H9 (cell line): Measurements from ENCODE around the gene FAM43A. TPM values are rescaled to one million over a fixed set of nuclear protein-coding genes. Genes with fewer than 3 reads are reported as not detected.

ENCODE experiments used
- DNase-seq: peaks from one replicate; pipeline ENCODE4 v3.0.0-alpha.2; 2017
- H2AFZ ChIP-seq: one replicate; pipeline ENCODE4 v1.6.1; 2013; ENCODE audit warnings: mild to moderate bottlenecking, low read length, control low read depth, moderate library complexity
- H2AK5ac ChIP-seq: 2 replicates; pipeline ENCODE4 v1.6.1; 2013; ENCODE audit warnings: low read length, control low read depth, mixed read lengths; ENCODE audit not compliant: insufficient read length
- H2BK120ac ChIP-seq: one replicate; pipeline ENCODE4 v1.6.1; 2013; ENCODE audit warnings: low read depth, mild to moderate bottlenecking, low read length, control low read depth, inconsistent platforms; ENCODE audit not compliant: poor library complexity, severe bottlenecking
- H2BK12ac ChIP-seq: 2 replicates; pipeline ENCODE4 v1.6.1; 2013; ENCODE audit warnings: low read length, control low read depth, mixed read lengths, low read depth; ENCODE audit not compliant: insufficient read length
- H2BK15ac ChIP-seq: 2 replicates; pipeline ENCODE4 v1.6.1; 2013; ENCODE audit warnings: low read depth, low read length, control low read depth
- H2BK20ac ChIP-seq: one replicate; pipeline ENCODE4 v1.6.1; 2013; ENCODE audit warnings: low read depth, mild to moderate bottlenecking, low read length, control low read depth, inconsistent platforms; ENCODE audit not compliant: poor library complexity, severe bottlenecking
- H2BK5ac ChIP-seq: 2 replicates; pipeline ENCODE4 v1.6.1; 2013; ENCODE audit warnings: low read length, control low read depth, mixed read lengths; ENCODE audit not compliant: insufficient read length
- H3K14ac ChIP-seq: 2 replicates; pipeline ENCODE4 v1.6.1; 2013; ENCODE audit warnings: low read length, control low read depth; ENCODE audit not compliant: insufficient read depth
- H3K18ac ChIP-seq: 2 replicates; pipeline ENCODE4 v1.6.1; 2013; ENCODE audit warnings: low read depth, mild to moderate bottlenecking, mixed read lengths, low read length, control low read depth; ENCODE audit not compliant: insufficient read length
- H3K23ac ChIP-seq: 2 replicates; pipeline ENCODE4 v1.6.1; 2013; ENCODE audit warnings: low read length, control low read depth, mixed read lengths, low read depth; ENCODE audit not compliant: insufficient read length
- H3K23me2 ChIP-seq: 2 replicates; pipeline ENCODE4 v1.6.1; 2013; ENCODE audit warnings: low read depth, mild to moderate bottlenecking, mixed read lengths, low read length, control low read depth; ENCODE audit not compliant: insufficient read length, poor library complexity, severe bottlenecking
- H3K27ac ChIP-seq: 2 replicates; pipeline ENCODE4 v1.5.1; 2013; ENCODE audit warnings: low read length, control low read depth, mixed read lengths, low read depth; ENCODE audit not compliant: insufficient read length
- H3K27me3 ChIP-seq: 2 replicates; pipeline ENCODE4 v1.6.1; 2013; ENCODE audit warnings: low read length, control low read depth, inconsistent platforms; ENCODE audit not compliant: insufficient read depth
- H3K4ac ChIP-seq: 2 replicates; pipeline ENCODE4 v1.6.1; 2013; ENCODE audit warnings: low read depth, mild to moderate bottlenecking, control low read depth, inconsistent platforms, low read length, moderate library complexity
- H3K4me1 ChIP-seq: 2 replicates; pipeline ENCODE4 v1.6.1; 2013; ENCODE audit warnings: low read length, control low read depth, inconsistent platforms; ENCODE audit not compliant: insufficient read depth
- H3K4me2 ChIP-seq: 2 replicates; pipeline ENCODE4 v1.6.1; 2013; ENCODE audit warnings: low read length, control low read depth, mixed read lengths; ENCODE audit not compliant: insufficient read length, insufficient read depth
- H3K56ac ChIP-seq: 2 replicates; pipeline ENCODE4 v1.6.1; 2013; ENCODE audit warnings: low read depth, mild to moderate bottlenecking, mixed read lengths, low read length, control low read depth; ENCODE audit not compliant: insufficient read length
- H3K79me1 ChIP-seq: 2 replicates; pipeline ENCODE4 v1.6.1; 2013; ENCODE audit warnings: low read depth, mild to moderate bottlenecking, moderate library complexity, low read length, control low read depth, inconsistent platforms; ENCODE audit not compliant: insufficient read depth, poor library complexity, severe bottlenecking
- H3K79me2 ChIP-seq: 2 replicates; pipeline ENCODE4 v1.6.1; 2013; ENCODE audit warnings: low read length, control low read depth, inconsistent platforms; ENCODE audit not compliant: insufficient read depth
- H3K9ac ChIP-seq: 2 replicates; pipeline ENCODE4 v1.6.1; 2013; ENCODE audit warnings: low read length, control low read depth, mixed read lengths; ENCODE audit not compliant: insufficient read length; ENCODE audit errors: extremely low read depth
- H3K9me3 ChIP-seq: one replicate; pipeline ENCODE4 v1.6.1; 2013; ENCODE audit warnings: low read depth, low read length, inconsistent platforms; ENCODE audit not compliant: control insufficient read depth
- H3T11ph ChIP-seq: one replicate; pipeline ENCODE4 v1.6.1; 2013; ENCODE audit warnings: mild to moderate bottlenecking, low read length, control low read depth, inconsistent platforms
- H4K20me1 ChIP-seq: one replicate; pipeline ENCODE4 v1.6.1; 2013; ENCODE audit not compliant: control insufficient read depth, insufficient read length, insufficient read depth
- H4K5ac ChIP-seq: 2 replicates; pipeline ENCODE4 v1.6.1; 2013; ENCODE audit warnings: low read depth, mild to moderate bottlenecking, mixed read lengths, low read length, control low read depth; ENCODE audit not compliant: insufficient read length
- H4K8ac ChIP-seq: replicated peaks from 2 replicates; pipeline ENCODE4 v1.6.1; 2013; ENCODE audit warnings: low read length, control low read depth, mixed read lengths, low read depth; ENCODE audit not compliant: insufficient read length
- H4K91ac ChIP-seq: 2 replicates; pipeline ENCODE4 v1.6.1; 2013; ENCODE audit warnings: low read depth, mild to moderate bottlenecking, moderate library complexity, mixed read lengths, low read length, control low read depth; ENCODE audit not compliant: insufficient read length
- H3K27ac Mint-ChIP-seq, 3 experiments: 2 replicates in 2 of 3; 3 replicates in 1 of 3; pipeline ENCODE4 v1.8.0; 2020 to 2021; ENCODE audit warnings: mixed read lengths in 3 of 3, mild to moderate bottlenecking in 1 of 3, moderate library complexity in 1 of 3
- H3K27me3 Mint-ChIP-seq: 2 replicates; pipeline ENCODE4 v1.8.0; 2021; ENCODE audit warnings: low read depth, mild to moderate bottlenecking, moderate library complexity, mixed read lengths
- H3K36me3 Mint-ChIP-seq, 3 experiments: 2 replicates in 2 of 3; 3 replicates in 1 of 3; pipeline ENCODE4 v1.8.0; 2020 to 2021; ENCODE audit warnings: low read depth in 3 of 3, mixed read lengths in 3 of 3; ENCODE audit not compliant: insufficient read depth in 1 of 3
- H3K4me1 Mint-ChIP-seq, 2 experiments: 2 replicates each; pipeline ENCODE4 v1.8.0; 2020; ENCODE audit warnings: mixed read lengths in 2 of 2
- H3K4me3 Mint-ChIP-seq, 2 experiments: 2 replicates in 1 of 2; 3 replicates in 1 of 2; pipeline ENCODE4 v1.8.0; 2020 to 2021; ENCODE audit warnings: mild to moderate bottlenecking in 2 of 2, mixed read lengths in 2 of 2, moderate library complexity in 1 of 2
- H3K9me3 Mint-ChIP-seq, 2 experiments: 2 replicates in 1 of 2; 3 replicates in 1 of 2; pipeline ENCODE4 v1.8.0; 2020; ENCODE audit warnings: mild to moderate bottlenecking in 2 of 2, mixed read lengths in 2 of 2, moderate library complexity in 1 of 2
- WGBS: extraction: QIAGEN DNeasy Blood & Tissue Kit; methylation state at CpG from one replicate; pipeline ENCODE4 v1.1.7; 2013; ENCODE audit warnings: missing lambda C conversion rate, low lambda C conversion rate, mixed read lengths; ENCODE audit not compliant: insufficient read length; ENCODE audit errors: extremely low coverage; 5-methylcytosine and 5-hydroxymethylcytosine counted together
- total RNA-seq: library from RNA; stranded (reverse); gene quantifications from 2 replicates; pipeline ENCODE4 v1.2.1, GENCODE V29; 2021
- TF ChIP-seq, protein P1 (sequence below): fragments of 200-600 bp; sonication (generic); conservative IDR thresholded peaks from 3 replicates; pipeline ENCODE4 v1.8.0; 2021; ENCODE audit warnings: antibody characterized with exemption, mild to moderate bottlenecking

The FAM43A gene
- total RNA-seq, 1 experiment from 2014 or later, result 2.7 TPM

DNA sequence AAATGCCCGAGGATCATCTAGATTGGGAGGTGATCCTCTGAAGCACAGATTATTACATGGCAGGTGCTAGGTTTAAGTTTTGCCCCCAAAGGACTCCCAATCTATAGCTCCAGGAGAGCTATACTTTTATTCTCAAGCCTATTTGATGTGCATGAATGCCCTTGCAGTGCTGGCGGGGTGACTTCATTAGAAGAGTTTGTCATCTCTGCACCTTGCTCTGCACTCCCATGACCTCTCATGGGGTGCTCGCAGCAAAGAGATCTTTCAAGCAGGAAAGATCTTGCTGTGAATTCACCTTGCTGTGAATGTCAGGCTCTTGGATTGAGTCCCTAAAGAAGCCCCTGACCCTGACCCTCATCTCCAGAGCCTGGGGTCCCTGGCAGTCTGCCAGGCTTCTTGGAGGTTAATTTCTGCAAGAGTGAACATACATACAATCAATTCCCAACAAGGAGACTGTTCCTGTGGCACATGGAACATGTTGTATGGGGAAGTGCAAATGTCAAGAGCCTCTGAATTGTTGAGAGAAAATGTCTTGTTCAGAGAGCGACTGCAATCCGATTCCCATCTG is 45.9 kb downstream of the FAM43A start:
- Histone ChIP-seq H3K4ac (no peak overlapping the region), H4K8ac (no peak overlapping the region), H2BK12ac (no peak overlapping the region), H2AFZ (no peak overlapping the region), H2AK5ac (no peak overlapping the region), H2BK20ac (no peak overlapping the region), H3K9me3 (no peaks in the 10 kb centered on the region), H3K23me2 (no peaks in the 10 kb centered on the region), H4K5ac (no peak overlapping the region), H3K23ac (no peak overlapping the region), H3K14ac (no peak overlapping the region), H3K56ac (no peak overlapping the region), H3K18ac (no peak overlapping the region), H3K4me2 (no peak overlapping the region), H2BK15ac (no peak overlapping the region), H2BK120ac (no peak overlapping the region), H4K91ac (no peak overlapping the region), H3K4me1 (no peaks in the 10 kb centered on the region), H3K27ac (no peak overlapping the region), H3K79me1 (no peaks in the 10 kb centered on the region), H3T11ph (no peak overlapping the region), H2BK5ac (no peak overlapping the region), H3K9ac (no peak overlapping the region), H3K79me2 (no peaks in the 10 kb centered on the region), H4K20me1 (no peaks in the 10 kb centered on the region), H3K27me3 (no peaks in the 10 kb centered on the region)
- peaks cover 2 to 8% of the 10 kb centered on the region in 2 experiments; a peak in 3 of 5 replicates for H3K9me3 Mint-ChIP-seq
- peaks cover 28 to 33% of the 10 kb centered on the region in 2 experiments for H3K4me1 Mint-ChIP-seq
- H3K36me3 Mint-ChIP-seq, result peaks cover 0 to 2% (median 0%) of the 10 kb centered on the region in 3 experiments; a peak in 1 of 7 replicates
- no peak for DNase-seq
- no CpG with 5 or more reads among the region's 5 CpGs for WGBS
- TF ChIP-seq, protein P1, sequence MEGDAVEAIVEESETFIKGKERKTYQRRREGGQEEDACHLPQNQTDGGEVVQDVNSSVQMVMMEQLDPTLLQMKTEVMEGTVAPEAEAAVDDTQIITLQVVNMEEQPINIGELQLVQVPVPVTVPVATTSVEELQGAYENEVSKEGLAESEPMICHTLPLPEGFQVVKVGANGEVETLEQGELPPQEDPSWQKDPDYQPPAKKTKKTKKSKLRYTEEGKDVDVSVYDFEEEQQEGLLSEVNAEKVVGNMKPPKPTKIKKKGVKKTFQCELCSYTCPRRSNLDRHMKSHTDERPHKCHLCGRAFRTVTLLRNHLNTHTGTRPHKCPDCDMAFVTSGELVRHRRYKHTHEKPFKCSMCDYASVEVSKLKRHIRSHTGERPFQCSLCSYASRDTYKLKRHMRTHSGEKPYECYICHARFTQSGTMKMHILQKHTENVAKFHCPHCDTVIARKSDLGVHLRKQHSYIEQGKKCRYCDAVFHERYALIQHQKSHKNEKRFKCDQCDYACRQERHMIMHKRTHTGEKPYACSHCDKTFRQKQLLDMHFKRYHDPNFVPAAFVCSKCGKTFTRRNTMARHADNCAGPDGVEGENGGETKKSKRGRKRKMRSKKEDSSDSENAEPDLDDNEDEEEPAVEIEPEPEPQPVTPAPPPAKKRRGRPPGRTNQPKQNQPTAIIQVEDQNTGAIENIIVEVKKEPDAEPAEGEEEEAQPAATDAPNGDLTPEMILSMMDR, result no peak
- no peak overlapping the region for H3K4me3 Mint-ChIP-seq
- peaks cover 6% of the 10 kb centered on the region for H3K27me3 Mint-ChIP-seq
- no peak overlapping the region for H3K27ac Mint-ChIP-seq
